ENCODE measurements around the gene FLT1.

FLT1 gene

DNA sequence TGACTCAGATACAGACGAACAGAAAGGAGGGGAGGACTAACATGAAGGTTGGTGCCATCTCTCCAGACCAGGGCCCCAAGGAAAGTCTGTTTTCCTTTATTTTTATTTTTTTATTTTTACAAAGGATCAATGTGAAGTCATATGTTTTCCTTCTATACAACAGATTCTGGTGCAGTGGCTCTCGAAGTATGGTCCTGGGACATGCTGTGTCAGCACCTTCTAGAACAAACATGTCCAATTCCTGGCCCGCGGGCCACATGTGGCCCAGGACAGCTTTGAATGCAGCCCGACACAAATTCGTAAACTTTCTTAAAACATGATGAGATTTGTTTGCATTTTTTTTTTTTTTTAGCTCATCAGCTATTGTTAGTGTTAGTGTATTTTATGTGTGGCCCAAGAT is 174.7 kb downstream of the FLT1 start:
- DNase-seq: no peak
- no peak overlapping the region for H3K4me3 ChIP-seq (ENCODE audit: low read depth, low read length)
- peaks cover 10% of the 10 kb centered on the region for H3K4me1 ChIP-seq
- no peaks in the 10 kb centered on the region for H3K9me3 ChIP-seq
- H3K36me3 ChIP-seq: no peaks in the 10 kb centered on the region
- TF ChIP-seq, protein P1, sequence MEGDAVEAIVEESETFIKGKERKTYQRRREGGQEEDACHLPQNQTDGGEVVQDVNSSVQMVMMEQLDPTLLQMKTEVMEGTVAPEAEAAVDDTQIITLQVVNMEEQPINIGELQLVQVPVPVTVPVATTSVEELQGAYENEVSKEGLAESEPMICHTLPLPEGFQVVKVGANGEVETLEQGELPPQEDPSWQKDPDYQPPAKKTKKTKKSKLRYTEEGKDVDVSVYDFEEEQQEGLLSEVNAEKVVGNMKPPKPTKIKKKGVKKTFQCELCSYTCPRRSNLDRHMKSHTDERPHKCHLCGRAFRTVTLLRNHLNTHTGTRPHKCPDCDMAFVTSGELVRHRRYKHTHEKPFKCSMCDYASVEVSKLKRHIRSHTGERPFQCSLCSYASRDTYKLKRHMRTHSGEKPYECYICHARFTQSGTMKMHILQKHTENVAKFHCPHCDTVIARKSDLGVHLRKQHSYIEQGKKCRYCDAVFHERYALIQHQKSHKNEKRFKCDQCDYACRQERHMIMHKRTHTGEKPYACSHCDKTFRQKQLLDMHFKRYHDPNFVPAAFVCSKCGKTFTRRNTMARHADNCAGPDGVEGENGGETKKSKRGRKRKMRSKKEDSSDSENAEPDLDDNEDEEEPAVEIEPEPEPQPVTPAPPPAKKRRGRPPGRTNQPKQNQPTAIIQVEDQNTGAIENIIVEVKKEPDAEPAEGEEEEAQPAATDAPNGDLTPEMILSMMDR (IDR thresholded peaks at IDR 0.05; ENCODE audit: low read depth, low read length): no peak
- no peaks in the 10 kb centered on the region for H3K27me3 ChIP-seq

GRCh38 chr13:28319528-28319927 is 175.4 kb downstream of the FLT1 start:
- Histone ChIP-seq H3K4me1 (peaks cover 10% of the 10 kb centered on the region), H3K36me3 (no peaks in the 10 kb centered on the region), H3K9me3 (no peaks in the 10 kb centered on the region), H3K4me3 (ENCODE audit: low read depth, low read length) (no peak overlapping the region), H3K27me3 (no peaks in the 10 kb centered on the region)
- DNase-seq: no peak
- TF ChIP-seq, protein P1 (IDR thresholded peaks at IDR 0.05; ENCODE audit: low read depth, low read length): no peak

- no peaks in the 10 kb centered on the region for H3K27me3 ChIP-seq
- TF ChIP-seq, protein P1 (IDR thresholded peaks at IDR 0.05; ENCODE audit: low read depth, low read length): no peak
- peaks cover 10% of the 10 kb centered on the region for H3K4me1 ChIP-seq
- no peak for DNase-seq
- H3K36me3 ChIP-seq: no peaks in the 10 kb centered on the region
- H3K9me3 ChIP-seq: no peaks in the 10 kb centered on the region
- no peak overlapping the region for H3K4me3 ChIP-seq (ENCODE audit: low read depth, low read length)
Observed at GRCh38 chr13:28318496-28318895, 176.4 kb downstream of the FLT1 start.

- no peak overlapping the region for H3K4me3 ChIP-seq (ENCODE audit: low read depth, low read length)
- H3K4me1 ChIP-seq: no peaks in the 10 kb centered on the region; the same call in 1 of the 2 replicates
- no peak for DNase-seq
- no peaks in the 10 kb centered on the region; the same call in 1 of the 2 replicates for H3K9me3 ChIP-seq
- TF ChIP-seq, protein P1 (IDR thresholded peaks at IDR 0.05; ENCODE audit: low read depth, low read length): no peak
- H3K36me3 ChIP-seq: no peaks in the 10 kb centered on the region
- H3K27me3 ChIP-seq: no peaks in the 10 kb centered on the region
Observed at GRCh38 chr13:28316836-28317235, 178.1 kb downstream of the FLT1 start.

GRCh38 chr13:28316129-28316528 is 178.8 kb downstream of the FLT1 start:
- Histone ChIP-seq H3K9me3 (no peaks in the 10 kb centered on the region; the same call in 1 of the 2 replicates), H3K27me3 (no peaks in the 10 kb centered on the region), H3K4me1 (no peaks in the 10 kb centered on the region), H3K36me3 (no peaks in the 10 kb centered on the region), H3K4me3 (ENCODE audit: low read depth, low read length) (no peak overlapping the region)
- TF ChIP-seq, protein P1 (IDR thresholded peaks at IDR 0.05; ENCODE audit: low read depth, low read length): no peak
- DNase-seq: no peak

GRCh38 chr13:28314879-28315278 is 180.0 kb downstream of the FLT1 start:
- no peaks in the 10 kb centered on the region; the same call in 1 of the 2 replicates for H3K9me3 ChIP-seq
- no peak for DNase-seq
- H3K27me3 ChIP-seq: no peaks in the 10 kb centered on the region
- TF ChIP-seq, protein P1 (IDR thresholded peaks at IDR 0.05; ENCODE audit: low read depth, low read length): no peak
- no peaks in the 10 kb centered on the region for H3K36me3 ChIP-seq
- H3K4me3 ChIP-seq (ENCODE audit: low read depth, low read length): no peak overlapping the region
- H3K4me1 ChIP-seq: no peaks in the 10 kb centered on the region
